Measurements from ENCODE around the gene TNFAIP8. TPM values are rescaled to one million over a fixed set of nuclear protein-coding genes. Genes with fewer than 3 reads are reported as not detected.
A peak's percentile ranks its signal among the peaks of the same experiment; 100 is the strongest.

The TNFAIP8 gene
- total and polyA plus RNA-seq, 8 donors, result 1.2 to 37.1 (median 11.5) TPM

GRCh38 chr5:119311688-119312087 lies 44.1 kb upstream of the TNFAIP8 start:
- no peak overlapping the region for H3K4me3 ChIP-seq
- 60 to 92% (median 73%) methylated on average over 2 of the region's 2 CpGs for WGBS, 5 donors
- DNase-seq, result no peak
- TF ChIP-seq POLR2A (IDR thresholded peaks at IDR 0.05) (no peak), POLR2AphosphoS5 (IDR thresholded peaks at IDR 0.05) (no peak), EP300 (IDR thresholded peaks at IDR 0.05) (no peak), CTCF (IDR thresholded peaks at IDR 0.05) (no peak)
- no peaks in the 10 kb centered on the region for H3K36me3 ChIP-seq
- no peaks in the 10 kb centered on the region for H3K9me3 ChIP-seq
- H3K27me3 ChIP-seq, result no peaks in the 10 kb centered on the region
- intact Hi-C loops (cut with DNase I; ENCODE audit: low total_unique reads), result no loop called here
- peak overlapping the region in 1 of 5 donors; percentile 29 for H3K27ac ChIP-seq
- H3K4me1 ChIP-seq, result peaks cover 11 to 72% (median 51%) of the 10 kb centered on the region in 4 donors

DNA sequence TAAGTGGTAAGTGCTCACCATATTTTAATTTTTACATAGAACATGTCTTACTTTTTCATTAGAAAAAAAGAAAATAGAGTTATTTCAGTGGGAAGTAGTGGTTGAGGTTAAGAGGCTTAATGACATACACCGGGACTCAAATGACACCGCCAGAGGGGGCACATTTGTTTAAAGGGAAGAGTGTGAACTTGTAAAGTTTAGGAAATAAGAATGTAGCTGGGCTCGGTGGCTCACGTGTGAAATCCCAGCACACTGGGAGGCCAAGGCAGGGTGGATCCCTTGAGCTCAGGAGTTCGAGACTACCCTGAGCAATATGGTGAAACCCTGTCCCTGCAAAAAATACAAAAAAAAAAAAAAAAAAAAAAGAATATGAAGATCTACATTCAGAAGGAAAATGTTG lies 43.4 kb upstream of the TNFAIP8 start:
- H3K36me3 ChIP-seq, result no peaks in the 10 kb centered on the region
- H3K4me3 ChIP-seq, result no peak overlapping the region
- TF ChIP-seq CTCF (IDR thresholded peaks at IDR 0.05) (no peak), POLR2AphosphoS5 (IDR thresholded peaks at IDR 0.05) (no peak), POLR2A (IDR thresholded peaks at IDR 0.05) (no peak), EP300 (IDR thresholded peaks at IDR 0.05) (no peak)
- peak overlapping the region in 1 of 5 donors; percentile 29 for H3K27ac ChIP-seq
- 79 to 89% (median 87%) methylated on average over 5 of the region's 5 CpGs for WGBS, 5 donors
- H3K27me3 ChIP-seq, result no peaks in the 10 kb centered on the region
- no peak for DNase-seq
- H3K4me1 ChIP-seq, result peaks cover 11 to 71% (median 51%) of the 10 kb centered on the region in 4 donors
- H3K9me3 ChIP-seq, result no peaks in the 10 kb centered on the region
- intact Hi-C loops (cut with DNase I; ENCODE audit: low total_unique reads), result no loop called here

- intact Hi-C loops (cut with DNase I; ENCODE audit: low total_unique reads), result no loop called here
- 59 to 86% (median 69%) methylated on average over 1 of the region's 1 CpG for WGBS, 5 donors
- Histone ChIP-seq H3K4me3 (no peak overlapping the region), H3K27me3 (no peaks in the 10 kb centered on the region), H3K27ac (peak overlapping the region in 3 of 5 donors; percentile 37 to 56 (median 50)), H3K4me1 (peaks cover 6 to 64% (median 48%) of the 10 kb centered on the region in 4 donors), H3K9me3 (no peaks in the 10 kb centered on the region), H3K36me3 (no peaks in the 10 kb centered on the region)
- DNase-seq, result no peak
- TF ChIP-seq CTCF (IDR thresholded peaks at IDR 0.05) (no peak), POLR2AphosphoS5 (IDR thresholded peaks at IDR 0.05) (no peak), POLR2A (IDR thresholded peaks at IDR 0.05) (no peak), EP300 (IDR thresholded peaks at IDR 0.05) (no peak)
Observed at GRCh38 chr5:119313197-119313596, 42.6 kb upstream of the TNFAIP8 start.

DNA sequence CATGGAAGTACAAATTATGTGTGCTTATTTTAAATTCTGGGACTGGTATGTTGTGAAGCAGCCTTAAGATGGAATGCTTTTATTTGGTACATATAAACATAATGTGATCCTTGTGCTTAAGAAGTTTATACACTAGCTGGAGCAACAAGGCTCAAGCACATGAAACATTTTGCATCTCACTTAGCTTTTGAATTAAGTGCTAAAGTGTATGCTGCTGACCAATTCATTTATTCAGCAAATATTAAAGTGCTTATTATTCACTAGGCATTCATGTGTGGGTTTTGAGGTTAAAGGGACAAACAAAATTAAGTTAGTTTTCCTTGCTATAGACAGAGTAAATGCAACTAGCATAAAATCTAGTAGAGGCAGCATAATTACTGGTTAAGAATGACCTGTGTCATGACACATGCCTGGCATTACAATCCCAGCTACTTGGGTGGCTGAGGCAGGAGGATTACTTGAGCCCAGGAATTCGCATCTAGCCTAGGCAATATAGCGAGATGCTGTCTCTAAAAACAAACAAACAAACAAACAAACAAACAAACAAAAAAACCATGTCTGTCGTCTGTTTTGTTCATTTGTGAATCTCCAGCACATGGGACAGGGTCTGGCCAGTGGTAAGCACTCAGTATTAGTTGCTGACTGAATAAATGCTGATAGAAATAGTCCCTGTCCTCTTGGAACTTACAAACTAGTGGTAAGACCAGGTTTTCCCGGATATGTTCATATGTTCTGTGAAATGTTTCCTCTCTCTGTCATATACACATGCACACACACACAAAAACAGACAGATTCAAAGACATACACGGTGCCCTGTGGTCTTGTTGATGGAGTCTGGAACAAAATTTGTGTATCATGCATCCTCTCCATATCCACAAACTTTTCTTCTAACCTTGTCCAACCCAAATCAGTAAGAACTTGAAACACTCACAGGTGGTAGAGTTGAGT lies 41.9 kb upstream of the TNFAIP8 start:
- intact Hi-C loops (cut with DNase I; ENCODE audit: low total_unique reads), result no loop called here
- H3K36me3 ChIP-seq, result no peaks in the 10 kb centered on the region
- peak overlapping the region in 3 of 5 donors; percentile 37 to 56 (median 50) for H3K27ac ChIP-seq
- H3K4me1 ChIP-seq, result peaks cover 6 to 64% (median 40%) of the 10 kb centered on the region in 4 donors
- TF ChIP-seq POLR2AphosphoS5 (IDR thresholded peaks at IDR 0.05), result no peak
- TF ChIP-seq POLR2A (IDR thresholded peaks at IDR 0.05), result no peak
- TF ChIP-seq CTCF (IDR thresholded peaks at IDR 0.05), result no peak
- TF ChIP-seq EP300 (IDR thresholded peaks at IDR 0.05), result no peak
- no peaks in the 10 kb centered on the region for H3K27me3 ChIP-seq
- WGBS, 5 donors, result 53 to 68% (median 60%) methylated on average over 5 of the region's 5 CpGs
- H3K4me3 ChIP-seq, result no peak overlapping the region
- DNase-seq, result no peak
- H3K9me3 ChIP-seq, result no peaks in the 10 kb centered on the region

Data from stomach (tissue), 9 donors.